Kidney epithelial cell (primary cell): Measurements from ENCODE around the gene MELK. TPM values are rescaled to one million over a fixed set of nuclear protein-coding genes. Genes with fewer than 3 reads are reported as not detected.

Experiments used
- DNase-seq: peaks from one replicate; pipeline ENCODE4 v3.0.0-alpha.2; 2010; ENCODE audit warnings: low read depth
- H3K27me3 ChIP-seq: 2 replicates; pipeline ENCODE4 v1.6.0; 2011; ENCODE audit warnings: low read length; ENCODE audit not compliant: control insufficient read depth, insufficient read depth
- H3K36me3 ChIP-seq: 2 replicates; pipeline ENCODE4 v1.5.1; 2011; ENCODE audit warnings: low read length; ENCODE audit not compliant: control insufficient read depth, insufficient read depth
- H3K4me3 ChIP-seq: 2 replicates; pipeline ENCODE4 v1.5.1; 2011; ENCODE audit warnings: low read depth, mild to moderate bottlenecking, control low read depth, low read length
- total RNA-seq: library from RNA; depleted of rRNA; stranded (reverse); fragments of >200 nt; gene quantifications from 2 replicates; pipeline ENCODE4 v1.2.3, GENCODE V29; 2015
- TF ChIP-seq, protein P1 (sequence below): IDR thresholded peaks from 2 replicates; pipeline ENCODE4 v1.5.1; 2011; ENCODE audit warnings: mild to moderate bottlenecking, moderate library complexity, low read length, control low read depth, inconsistent platforms; ENCODE audit not compliant: insufficient read depth, poor library complexity, severe bottlenecking

Gene MELK
- total RNA-seq, 1 donor from 2014 or later: 15.0 TPM

DNA sequence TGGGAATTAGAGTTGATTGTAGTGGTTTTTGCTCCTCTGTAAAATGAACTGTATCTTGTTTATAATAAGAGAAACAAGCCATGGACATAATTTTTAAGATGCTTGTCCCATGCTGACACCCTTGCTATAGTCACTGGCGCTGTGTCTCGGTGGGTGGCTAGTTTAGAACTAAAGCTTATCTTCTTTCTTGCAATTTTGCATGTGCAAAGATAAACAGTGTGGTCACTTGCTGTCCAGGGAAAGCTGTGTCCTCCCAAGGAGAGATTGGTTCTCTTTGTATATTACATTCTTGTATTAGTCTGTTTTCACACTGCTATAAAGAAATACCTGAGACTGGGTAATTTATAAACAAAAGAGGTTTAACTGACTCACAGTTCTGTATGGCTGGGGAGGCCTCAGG is 143.8 kb downstream of the MELK start:
- TF ChIP-seq, protein P1, sequence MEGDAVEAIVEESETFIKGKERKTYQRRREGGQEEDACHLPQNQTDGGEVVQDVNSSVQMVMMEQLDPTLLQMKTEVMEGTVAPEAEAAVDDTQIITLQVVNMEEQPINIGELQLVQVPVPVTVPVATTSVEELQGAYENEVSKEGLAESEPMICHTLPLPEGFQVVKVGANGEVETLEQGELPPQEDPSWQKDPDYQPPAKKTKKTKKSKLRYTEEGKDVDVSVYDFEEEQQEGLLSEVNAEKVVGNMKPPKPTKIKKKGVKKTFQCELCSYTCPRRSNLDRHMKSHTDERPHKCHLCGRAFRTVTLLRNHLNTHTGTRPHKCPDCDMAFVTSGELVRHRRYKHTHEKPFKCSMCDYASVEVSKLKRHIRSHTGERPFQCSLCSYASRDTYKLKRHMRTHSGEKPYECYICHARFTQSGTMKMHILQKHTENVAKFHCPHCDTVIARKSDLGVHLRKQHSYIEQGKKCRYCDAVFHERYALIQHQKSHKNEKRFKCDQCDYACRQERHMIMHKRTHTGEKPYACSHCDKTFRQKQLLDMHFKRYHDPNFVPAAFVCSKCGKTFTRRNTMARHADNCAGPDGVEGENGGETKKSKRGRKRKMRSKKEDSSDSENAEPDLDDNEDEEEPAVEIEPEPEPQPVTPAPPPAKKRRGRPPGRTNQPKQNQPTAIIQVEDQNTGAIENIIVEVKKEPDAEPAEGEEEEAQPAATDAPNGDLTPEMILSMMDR: no peak
- H3K27me3 ChIP-seq: peaks cover 2% of the 10 kb centered on the region
- H3K4me3 ChIP-seq: no peak overlapping the region
- H3K36me3 ChIP-seq: no peaks in the 10 kb centered on the region
- DNase-seq: no peak

DNA sequence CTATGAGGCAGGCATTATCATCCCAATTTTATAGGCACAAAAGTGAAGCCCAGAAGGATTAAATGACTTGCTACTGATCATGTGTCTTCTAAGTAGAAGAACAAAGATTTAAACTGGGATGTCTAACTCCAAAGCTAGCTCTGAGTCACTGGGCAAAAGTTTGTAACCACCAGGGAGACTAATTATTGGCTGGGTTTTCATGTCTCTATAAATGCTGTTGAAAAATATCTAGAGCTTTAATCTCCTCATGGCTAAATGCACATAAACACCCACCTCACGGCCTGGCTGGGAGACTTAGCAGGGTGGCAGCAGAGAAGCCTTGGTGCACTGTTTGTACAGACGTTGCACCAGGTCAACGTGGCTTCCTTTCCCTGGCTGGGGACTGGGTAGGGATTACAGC is 144.6 kb downstream of the MELK start:
- TF ChIP-seq, protein P1: no peak
- peaks cover 2% of the 10 kb centered on the region for H3K27me3 ChIP-seq
- no peak for DNase-seq
- H3K4me3 ChIP-seq: no peak overlapping the region
- H3K36me3 ChIP-seq: no peaks in the 10 kb centered on the region

DNA sequence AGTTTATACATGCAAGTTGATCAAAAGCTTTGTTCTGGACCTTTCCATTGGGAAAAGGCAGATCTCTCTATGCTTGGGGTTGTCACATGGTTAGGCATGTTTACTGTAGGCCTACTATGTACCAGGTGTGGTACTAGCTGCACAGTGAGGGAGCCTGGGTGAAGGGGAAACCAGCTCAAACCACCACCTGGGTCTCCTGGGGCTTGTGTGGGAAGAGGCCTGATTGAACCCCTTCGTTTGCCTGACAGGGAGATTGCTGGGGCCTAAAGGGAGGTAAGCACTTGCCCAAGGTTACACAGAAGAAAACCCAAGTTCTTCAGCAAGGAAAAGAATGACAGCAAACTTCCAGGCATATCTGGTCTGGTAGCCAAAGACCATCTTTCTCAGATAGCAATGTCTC is 145.9 kb downstream of the MELK start:
- Histone ChIP-seq H3K27me3 (peaks cover 4% of the 10 kb centered on the region), H3K4me3 (no peak overlapping the region), H3K36me3 (no peaks in the 10 kb centered on the region)
- TF ChIP-seq, protein P1: no peak
- no peak for DNase-seq

DNA sequence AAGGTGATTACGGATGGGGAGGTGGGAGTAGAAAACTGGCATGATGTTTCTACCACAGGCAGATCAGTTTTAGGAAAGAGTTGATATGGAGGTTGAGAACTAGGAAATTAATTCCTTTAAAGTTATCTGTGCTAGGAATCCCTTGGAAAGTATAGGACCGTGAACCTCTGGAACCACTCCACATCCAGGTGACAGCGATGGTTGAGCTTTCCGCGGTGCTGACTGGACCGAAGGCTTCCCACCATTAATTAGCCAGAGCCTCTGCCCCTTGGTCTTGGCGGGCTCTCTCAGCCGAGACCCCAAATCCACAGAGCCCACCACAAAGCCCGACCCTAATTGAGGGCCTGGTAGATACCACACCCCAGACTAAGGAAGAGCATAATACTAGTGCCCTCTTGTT is 147.3 kb downstream of the MELK start:
- peaks cover 4% of the 10 kb centered on the region for H3K27me3 ChIP-seq
- no peaks in the 10 kb centered on the region for H3K36me3 ChIP-seq
- no peak overlapping the region for H3K4me3 ChIP-seq
- TF ChIP-seq, protein P1: no peak
- no peak for DNase-seq

DNA sequence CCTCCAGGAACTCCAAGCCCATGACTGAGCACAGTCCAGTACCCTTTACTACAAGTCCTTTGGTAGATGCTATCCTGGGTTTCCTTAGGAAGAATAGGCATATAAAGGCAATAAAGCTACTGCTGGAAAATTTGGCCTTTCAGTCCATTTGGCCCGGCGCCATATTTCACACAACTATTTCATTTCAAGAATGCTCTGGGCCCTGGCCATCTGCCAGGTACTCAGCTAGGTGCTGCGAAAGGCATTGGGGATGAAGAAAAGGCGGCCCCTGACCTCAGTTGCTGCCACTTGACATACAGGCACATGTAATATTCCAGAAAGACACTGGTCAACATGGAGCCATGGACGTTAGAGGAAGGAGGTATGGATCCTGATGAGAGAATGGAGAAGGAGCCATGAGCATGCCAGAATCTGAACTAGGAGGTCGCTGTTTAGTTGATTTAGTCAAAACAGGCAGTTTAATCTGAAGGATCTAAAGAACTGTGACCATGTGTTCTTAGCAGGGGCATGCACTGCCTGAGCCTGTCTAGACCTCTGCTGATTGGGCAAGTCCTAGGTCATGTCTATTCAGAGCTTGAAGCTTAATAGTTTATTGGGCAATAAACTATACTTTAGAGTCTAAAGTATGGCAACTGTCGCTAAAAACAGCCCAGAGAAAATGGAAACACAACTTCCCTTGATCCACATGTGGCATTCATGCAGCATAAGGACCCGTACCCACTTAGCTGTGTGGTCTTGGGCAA is 149.3 kb downstream of the MELK start:
- DNase-seq: no peak
- peaks cover 4% of the 10 kb centered on the region for H3K27me3 ChIP-seq
- TF ChIP-seq, protein P1: no peak

DNA sequence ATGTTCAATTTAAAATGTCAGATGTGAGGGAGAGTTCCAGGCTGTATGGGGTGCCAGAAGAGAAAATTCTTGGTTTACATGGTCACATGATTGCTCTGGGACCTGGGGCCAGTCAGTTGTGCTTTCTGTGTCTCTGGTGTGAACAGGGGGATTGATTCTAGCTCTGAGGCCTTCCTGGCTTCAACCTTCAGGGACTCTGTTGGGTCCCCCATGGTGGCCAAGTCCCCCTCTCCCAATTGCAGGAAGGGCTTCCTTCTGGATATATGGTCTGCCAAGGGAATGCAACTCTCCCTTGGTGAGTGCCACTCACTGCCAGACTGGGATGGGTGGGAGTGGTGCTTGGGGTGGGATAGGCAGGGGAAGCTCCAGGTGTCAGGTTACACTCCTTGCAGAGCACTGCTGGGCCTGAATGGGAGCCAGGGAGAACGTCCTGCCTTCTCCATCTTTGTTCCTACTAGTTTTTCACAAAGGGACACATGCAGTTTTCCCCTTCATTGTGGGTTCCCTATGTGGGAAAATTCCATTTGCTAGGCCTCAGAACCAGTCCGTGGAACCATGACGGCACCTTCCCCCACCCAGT is 153.2 kb downstream of the MELK start:
- H3K36me3 ChIP-seq: no peaks in the 10 kb centered on the region

More for the DNA sequence above, 149.3 kb downstream of the MELK start:
- no peaks in the 10 kb centered on the region for H3K36me3 ChIP-seq
- no peak overlapping the region for H3K4me3 ChIP-seq

More for the DNA sequence above, 153.2 kb downstream of the MELK start:
- H3K4me3 ChIP-seq: no peak overlapping the region
- peaks cover 3% of the 10 kb centered on the region for H3K27me3 ChIP-seq
- TF ChIP-seq, protein P1: no peak
- no peak for DNase-seq
